ENCODE measurements around the gene NCS1.

Gene NCS1

DNA sequence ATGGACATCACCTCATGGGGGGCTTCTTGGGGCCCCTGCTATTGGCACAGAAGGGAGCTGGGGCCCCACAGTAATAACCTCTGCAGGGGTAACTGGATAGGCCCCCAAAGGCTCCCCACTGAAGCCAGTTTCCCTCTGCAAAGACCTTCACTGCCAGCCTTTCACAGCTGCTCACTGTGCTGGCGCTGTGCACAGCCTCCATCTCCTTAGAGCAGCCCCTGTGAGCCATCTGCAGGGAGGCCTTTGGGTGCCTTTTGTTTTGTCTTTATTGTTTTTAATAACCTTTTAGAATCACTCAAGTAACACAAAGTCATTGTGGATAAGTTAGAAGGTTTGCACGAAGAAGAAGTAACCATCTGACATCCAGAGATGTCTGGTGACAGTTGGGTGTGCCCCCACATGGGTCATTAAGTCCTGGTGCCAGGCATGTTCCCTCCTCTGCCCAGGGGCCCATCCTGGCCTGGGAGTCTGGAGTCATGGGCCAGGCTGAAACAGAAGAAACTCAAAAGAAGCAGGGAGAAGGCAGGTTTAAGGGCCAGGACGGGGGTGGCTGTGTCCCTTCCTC lies 42.7 kb downstream of the NCS1 start:
- DNase-seq (ENCODE audit: low read depth), result no peak

DNA sequence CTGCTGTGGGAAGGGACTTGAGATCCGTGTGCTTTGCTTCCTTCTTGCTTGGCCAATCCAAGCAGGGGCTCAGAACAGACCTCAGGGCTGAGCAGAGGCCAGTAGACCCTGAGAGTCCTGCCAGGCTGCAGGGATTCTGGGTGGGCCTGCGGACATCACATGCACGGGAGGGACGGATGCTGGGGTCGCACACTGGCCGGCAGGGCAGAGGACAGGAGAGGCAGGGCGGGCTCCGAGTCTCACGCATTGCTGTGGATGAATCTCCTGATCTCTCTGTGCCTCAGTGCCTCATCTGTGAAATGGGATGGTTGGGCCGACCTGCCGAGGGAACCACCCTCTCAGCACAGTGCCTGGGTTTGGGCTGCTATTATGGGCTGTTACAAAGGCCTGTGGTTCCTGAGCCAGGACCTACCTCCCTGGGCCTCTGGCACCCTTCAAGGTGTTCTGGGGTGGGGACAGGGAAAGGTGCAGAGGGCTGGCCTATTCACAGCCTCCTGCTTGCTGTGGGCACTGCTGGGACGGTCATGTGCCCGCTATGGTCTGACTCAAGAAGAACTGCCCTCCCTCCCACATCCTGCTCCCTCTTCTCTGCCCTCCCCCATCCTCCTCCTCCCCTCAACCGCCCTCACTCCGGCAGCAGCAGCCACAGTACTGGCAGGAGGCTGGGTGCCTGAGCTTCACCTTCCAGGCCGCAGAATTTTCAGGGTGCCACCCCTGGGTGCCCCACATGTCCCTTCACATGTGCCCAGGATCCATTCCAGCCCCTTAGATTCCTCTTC lies 43.3 kb downstream of the NCS1 start:
- no peak for DNase-seq (ENCODE audit: low read depth)

DNA sequence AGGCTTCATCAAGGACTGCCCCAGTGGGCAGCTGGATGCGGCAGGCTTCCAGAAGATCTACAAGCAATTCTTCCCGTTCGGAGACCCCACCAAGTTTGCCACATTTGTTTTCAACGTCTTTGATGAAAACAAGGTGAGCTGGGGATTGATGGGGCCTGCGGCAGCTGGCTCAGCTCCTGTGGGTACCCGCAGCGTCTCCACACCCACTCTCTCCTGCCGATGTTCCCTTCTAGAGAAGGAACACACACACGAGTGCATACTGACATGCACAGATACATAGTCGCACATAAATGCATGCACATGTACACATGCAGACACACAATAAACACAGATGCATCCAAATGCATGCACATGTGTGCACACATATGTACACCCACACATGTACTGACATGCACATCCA lies 45.6 kb downstream of the NCS1 start:
- DNase-seq (ENCODE audit: low read depth), result no peak

DNA sequence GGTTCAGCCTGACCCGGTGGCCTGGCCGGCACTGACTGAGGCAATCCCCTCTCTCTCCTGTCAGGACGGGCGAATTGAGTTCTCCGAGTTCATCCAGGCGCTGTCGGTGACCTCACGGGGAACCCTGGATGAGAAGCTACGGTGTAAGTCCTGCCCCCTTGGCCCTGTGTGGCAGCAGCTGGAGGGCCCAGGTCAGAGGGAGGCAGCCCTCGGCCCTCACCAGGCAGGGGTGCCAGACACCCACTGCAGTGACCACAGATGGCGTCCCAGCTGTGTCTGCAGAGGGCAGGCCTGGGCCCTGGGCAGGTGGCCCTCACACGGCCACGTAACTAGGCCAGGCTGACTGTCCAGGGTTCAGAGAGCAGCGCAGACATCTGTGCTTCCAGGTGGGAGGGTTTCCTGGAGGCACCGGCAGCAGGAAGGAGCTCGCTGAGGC lies 47.5 kb downstream of the NCS1 start:
- no peak for DNase-seq (ENCODE audit: low read depth)

DNA sequence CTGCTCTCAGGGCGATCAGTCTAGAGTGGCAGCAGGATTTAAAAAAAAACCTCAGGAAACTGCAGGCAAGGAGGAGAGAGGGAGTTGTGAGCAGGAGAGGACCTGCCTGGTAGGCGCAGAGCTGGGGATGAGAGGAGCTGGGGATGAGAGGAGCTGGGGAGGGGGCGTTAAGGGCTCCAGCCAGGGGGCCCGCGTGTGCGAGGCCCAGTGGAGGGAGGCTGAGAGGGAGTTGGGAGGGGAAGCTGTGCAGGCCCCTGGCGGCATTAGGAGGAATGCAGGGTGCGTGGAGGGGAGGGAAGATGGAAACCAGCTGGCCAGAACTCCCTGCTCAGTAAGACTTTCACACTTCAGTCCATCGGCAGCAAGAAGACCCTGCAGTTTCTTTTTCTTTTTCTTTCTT lies 48.1 kb downstream of the NCS1 start:
- no peak for DNase-seq (ENCODE audit: low read depth)

DNA sequence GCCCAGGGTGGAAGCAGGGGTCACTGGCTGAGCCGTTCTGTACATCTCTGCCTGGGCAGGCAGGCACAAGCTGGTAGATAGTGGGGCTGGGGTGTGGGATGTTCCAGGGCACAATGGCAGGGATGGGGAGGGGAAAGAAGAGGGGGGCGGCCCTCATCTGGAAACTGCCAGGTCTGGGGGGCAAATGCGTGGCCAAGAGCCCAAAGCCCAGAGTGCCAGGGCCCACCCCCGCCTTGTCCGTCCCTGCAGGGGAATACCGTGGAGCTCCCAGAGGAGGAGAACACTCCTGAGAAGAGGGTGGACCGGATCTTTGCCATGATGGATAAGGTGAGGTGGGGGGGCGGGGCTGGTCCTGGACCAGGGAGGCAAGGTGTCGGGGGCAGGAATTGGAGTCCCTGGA lies 50.6 kb downstream of the NCS1 start:
- DNase-seq (ENCODE audit: low read depth), result no peak

DNA sequence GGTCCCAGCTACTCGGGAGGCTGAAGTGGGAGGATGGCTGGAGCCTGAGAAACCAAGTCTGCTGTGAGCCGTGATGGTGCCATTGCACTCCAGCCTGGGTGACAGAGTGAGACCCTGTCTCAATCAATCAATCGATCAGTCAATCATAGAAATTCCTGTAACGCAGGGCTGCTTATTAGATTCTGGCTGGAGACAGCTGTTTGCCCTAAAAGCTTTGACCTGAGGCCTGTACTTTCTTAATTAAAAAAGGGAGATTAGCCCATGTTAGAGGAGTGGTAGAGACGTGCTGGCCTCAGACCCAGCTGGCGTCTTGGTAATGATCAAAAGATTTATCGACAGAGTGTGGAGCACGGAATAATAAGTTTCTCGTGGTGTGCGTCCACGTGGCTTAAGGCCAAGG lies 52.9 kb downstream of the NCS1 start:
- no peak for DNase-seq (ENCODE audit: low read depth)

DNA sequence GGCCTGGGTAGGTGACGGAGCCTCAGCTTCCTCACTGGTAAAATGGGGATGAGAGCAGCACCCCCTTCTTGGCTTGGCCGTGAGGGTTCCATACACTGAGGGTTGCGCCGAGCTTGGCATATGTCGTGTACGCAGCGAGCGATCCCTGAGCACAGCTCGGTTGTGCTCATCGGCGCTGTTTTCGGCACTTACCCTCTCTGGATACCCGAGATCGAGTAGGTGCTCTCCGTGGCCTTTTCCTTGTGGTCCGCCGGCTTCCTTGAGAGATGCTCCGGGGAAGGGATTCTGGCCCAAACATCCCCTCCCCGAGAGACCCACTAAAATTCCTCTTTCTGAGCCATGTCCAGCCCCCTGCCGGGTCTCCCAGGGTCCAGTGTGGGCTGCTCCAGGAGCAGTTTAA lies 53.4 kb downstream of the NCS1 start:
- DNase-seq (ENCODE audit: low read depth), result no peak

DNA sequence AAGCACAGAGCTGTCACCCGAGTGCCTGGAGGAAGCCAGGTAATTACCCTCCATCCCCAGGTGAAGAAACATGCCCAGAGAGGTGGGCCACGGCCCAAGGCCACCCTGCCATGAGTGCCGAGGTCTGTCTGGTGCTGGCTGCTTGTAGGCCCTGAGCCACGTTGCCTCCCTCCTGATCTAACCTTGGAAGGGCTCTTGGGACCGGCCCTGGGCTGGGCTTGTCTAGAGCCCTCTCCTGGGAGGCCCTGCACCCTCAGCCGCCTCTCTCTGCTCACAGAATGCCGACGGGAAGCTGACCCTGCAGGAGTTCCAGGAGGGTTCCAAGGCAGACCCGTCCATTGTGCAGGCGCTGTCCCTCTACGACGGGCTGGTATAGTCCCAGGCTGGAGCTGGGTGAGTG lies 53.9 kb downstream of the NCS1 start:
- no peak for DNase-seq (ENCODE audit: low read depth)

DNA sequence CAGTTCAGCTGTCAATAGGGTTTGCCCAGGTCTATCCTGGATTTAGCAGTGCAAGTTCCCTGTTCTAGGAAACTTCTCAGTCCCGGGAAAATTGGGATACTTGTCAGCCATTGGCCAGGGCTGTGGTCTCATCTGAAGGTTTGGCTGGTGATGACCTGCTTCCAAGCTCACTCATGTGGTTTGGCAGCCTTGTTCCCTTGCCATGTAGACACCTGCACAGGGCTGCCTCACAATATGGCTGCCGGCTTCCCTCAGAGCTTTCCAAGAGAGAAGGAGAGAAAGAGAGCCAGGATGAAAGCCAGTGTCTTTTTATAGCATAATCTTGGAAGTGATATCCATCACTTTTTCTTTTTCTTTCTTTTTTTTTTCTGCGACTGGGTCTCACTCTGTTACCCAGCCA lies 55.6 kb downstream of the NCS1 start:
- DNase-seq (ENCODE audit: low read depth), result no peak

DNA sequence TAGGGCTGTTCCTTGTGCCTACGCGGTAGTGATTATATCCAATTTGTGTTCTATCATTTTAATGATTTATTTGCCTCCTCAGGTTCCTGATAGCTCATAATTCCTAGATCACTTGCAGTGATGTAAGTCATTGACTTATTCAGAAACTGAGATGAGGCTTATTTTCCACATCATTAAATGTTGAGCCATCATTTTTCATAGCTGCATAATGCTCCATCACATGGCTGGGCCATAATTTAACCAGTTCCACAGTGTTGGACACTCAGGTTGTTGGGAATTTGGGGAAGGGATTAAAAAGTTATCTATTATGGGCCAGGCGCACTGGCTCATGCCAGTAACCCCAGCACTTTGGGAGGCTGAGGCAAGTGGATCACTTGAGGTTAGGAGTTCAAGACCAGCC lies 57.6 kb downstream of the NCS1 start:
- no peak for DNase-seq (ENCODE audit: low read depth)

DNA sequence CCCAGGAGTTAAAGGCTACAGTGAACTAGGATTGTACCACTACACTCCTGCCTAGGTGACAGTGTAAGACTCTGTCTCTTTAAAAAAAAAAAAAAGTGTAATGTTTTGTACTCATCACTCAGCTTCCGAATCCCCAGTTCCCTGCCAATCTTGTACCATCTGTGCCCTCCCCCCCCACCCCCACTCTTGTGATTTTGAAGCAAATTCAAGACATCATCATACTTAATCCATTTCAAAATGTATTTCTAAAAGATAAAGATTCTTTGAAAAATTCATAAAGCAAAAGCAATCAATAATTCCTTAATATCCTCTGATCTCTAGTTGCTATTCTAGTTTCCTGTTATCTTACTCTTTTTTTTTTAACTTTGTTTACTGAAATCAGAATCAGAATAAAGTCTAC lies 58.4 kb downstream of the NCS1 start:
- no peak for DNase-seq (ENCODE audit: low read depth)

DNA sequence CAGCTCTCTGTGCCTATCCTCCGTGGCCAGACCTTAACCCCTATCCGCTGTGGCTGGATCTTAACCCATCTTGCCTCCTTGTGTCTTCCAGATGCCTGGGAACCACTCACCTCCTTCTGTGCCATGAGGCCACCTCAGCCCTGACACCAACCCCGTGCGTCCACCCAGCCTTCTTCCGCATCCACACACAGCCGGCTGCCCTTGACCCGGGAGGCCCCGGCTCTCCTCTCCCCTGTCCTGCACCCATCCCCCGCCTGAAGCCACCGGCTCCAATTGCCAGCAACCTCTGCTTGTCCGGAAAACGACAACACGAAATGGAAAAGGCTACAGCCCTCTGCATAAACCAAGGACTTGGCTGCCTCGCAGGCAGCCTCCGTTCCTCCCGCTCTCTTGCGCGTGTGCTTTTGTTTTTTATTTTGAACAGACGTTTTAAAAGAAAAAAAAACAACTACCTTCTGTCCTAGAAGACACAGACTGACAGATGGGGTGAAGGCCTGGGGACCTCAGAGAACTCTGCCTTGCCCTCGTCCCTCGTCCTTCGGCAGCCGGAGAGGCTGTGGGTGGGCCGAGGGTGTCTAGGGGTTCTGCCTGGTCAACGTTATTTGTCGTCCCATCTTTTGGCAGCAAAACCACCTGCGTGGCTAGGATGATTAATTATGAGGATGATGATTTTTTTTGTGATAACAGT lies 60.8 kb downstream of the NCS1 start:
- no peak for DNase-seq (ENCODE audit: low read depth)

DNA sequence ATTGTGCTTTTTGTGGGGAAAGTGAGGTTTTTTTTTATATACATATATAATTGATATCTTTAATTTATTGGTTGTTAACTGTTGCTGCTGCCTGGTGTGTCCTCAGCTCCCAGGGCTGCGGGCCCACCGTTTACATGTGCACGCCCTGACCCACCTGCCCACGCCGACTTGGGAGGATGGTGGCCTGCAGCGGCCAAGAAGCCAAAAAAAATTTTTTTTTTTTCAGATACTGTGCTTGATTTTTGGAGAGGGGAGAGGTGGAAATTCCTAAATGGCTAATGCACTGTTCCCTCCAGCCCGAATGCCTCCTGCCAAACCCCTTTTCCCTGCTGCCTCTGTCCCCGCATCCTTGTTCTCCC lies 61.4 kb downstream of the NCS1 start:
- DNase-seq (ENCODE audit: low read depth), result no peak

DNA sequence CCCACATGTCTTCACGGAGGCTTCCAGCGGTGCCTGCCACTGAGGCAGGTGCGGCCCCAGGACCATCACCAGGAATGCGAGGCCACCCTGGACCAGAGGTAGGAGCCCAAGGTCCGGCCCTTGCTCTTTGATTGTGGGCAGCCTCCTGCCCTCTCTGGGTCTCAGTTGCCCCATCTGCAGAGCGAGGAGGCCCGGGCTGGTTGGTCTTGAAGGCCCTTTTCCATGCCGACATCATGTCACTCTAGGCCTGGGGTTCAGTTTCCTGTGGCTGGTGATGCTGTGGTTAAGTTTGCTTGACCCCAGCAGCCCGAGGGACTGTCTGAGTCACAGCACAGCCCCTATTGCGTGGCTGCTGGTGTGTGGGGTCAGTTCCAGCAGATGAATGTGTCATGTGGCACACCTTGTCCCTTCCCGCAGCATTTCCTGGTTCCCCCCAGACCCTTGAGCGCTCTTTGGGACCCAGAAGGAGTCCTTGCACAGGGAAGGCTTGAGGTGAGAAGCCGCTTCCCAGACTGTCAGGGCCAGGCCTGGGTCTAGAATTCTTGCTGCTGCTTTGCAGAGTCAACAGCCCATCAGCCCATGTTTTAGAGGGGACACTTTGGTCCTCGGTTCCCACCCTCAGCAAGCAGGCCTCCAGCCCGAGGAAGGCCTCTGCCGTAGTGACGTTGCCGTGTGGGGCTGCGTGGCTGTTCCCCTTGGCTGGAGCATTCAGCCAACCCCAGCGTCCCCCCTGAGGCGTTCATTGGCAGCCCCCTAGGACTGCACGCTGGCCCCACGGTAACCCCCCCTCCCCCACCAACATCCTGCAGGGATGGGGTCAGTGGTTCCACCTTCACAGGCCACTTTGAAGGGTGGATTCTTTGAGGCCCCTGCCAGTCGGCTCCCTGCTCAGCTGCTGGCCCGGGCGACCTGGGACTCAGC lies 62.4 kb downstream of the NCS1 start:
- DNase-seq (ENCODE audit: low read depth), result no peak

DNA sequence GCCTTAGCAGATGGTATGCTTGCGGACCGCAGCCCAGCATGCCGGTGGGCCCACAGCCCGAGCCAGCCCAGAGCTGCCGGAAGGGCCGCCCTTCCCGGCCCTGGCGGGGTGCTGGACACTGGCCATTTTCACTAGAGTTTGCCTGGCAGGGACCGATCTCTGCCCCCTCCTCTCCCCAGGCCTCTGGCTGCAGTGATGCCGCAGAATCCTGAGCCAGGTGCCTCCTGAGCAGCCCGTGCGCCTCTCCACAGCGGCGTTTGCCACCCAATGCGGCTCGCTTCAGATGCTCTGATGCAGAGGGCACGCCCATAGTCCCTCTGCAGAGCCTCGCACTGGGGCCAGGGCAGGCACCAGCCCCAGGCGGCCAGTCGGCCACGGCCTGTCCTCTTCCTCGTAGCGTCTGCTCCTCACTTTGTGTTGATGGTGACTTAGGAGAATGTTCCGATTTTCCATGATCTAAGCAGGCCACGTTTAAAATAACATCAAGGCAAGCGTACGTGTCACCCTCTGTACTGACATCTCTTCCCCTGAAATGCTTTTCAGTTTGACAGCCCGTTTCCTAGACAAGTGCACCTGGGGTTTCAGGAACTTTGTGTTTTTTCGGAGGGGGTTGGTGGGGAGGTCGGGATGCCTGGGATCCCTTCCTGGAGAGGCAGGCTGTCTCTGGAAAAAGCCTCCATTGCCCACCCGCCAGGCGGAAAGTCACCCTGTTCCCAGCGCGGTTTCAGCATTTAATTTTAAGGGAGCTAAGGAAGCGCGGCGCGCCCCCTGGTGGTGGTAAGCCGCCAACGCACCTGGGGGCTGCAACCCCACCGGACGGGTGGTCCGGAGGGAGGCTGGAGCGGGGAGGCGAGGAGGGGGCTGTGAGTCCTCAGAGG lies 63.6 kb downstream of the NCS1 start:
- peak; percentile 52 for DNase-seq (ENCODE audit: low read depth)

DNA sequence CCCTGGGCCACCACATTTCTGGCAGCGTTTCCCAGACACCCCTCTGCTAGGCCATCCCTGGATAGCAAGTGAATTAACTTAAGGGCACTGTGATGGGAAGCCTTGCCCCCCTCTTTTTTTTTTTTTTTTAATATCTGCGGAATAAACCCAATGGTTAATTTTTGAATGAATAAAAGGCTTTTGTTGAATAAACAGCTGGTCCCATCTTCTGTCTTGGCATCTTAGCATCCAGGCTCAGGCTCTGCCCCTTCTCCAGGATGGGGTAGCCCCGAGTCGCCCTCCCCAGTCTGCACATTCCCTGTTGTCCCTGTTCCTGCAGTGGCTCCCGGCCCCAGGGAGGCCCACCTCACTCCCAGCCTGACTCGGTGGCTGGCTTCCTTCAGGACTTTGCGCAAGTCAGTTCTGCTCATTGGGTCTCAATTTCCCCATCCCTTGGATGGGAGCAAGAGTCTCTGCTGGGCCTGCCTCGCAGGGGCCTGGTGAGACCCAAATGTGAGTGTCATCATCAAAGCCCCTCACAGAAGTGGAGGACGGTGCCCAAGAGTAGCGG lies 64.3 kb downstream of the NCS1 start:
- no peak for DNase-seq (ENCODE audit: low read depth)

DNA sequence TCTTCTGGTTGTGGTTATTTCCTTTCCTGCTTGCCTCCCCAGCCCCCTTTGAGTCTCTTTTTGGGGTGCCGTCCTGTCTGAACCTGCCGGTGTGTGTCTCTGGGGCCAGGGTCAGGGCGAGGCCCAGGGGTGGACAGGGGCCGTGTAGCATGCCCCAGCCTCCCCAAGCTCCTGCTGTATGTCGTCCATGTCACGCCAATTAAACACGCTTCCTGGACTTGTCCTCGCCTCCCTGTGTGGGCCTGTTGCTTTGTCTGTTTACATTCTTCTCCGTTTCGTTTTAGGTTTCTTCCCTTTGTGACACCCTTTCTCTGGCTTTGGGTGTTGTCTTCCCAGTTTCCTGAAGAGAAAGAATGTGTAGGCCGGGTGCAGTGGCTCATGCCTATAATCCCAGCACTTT lies 64.9 kb downstream of the NCS1 start:
- no peak for DNase-seq (ENCODE audit: low read depth)

DNA sequence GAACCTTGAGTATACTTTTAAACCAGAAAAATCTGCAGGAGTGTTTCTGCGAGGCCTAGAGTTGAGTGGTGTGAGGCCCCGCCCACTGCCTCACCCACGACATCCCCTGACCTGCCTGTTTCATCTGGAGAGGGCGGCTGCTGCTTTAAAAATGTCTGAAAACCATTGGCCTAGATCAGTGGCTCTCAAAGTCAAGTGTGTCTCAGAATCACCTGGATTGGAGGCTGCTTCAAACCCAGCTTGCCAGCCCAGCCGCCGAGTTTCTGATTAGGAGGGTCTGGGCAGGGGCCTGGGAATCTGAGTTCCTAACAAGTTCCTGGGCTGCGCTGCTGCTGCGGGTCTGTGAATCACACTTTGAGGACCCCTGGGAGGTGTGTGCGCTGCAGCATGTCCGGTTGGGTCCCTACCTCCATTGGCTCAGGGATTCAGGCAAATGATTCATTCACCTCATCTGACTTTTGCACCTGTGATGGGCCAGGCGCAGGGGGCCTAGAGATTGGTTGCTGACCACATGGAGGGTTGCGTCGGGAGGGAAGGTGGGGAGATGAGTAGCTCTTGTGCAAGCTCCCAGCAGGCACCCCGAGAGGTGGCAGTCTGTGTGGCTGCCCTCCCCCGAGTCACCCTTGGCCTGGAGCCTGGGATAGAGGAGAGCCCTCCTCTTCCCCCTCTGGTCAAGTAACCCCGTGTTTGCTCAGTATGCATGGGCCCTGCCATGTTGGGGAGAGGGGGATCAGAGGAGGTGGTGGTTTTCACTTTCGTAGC lies 65.7 kb downstream of the NCS1 start:
- no peak for DNase-seq (ENCODE audit: low read depth)

DNA sequence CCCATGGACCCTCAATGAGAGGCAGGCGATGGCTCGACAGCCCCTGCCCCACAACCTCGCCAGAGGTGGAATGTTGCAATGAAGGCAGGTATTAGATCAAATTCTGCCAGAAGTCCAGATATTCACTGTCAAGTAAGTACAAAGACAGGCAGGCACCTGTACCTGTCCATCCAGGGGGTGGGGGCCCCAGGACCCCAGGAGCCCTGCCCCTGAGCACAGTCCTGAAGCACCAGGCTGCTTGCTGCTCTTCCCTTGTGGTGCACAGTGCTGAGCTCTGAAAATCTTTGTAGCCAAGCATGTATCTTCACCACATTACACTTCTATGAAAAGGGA lies 67.1 kb downstream of the NCS1 start:
- no peak for DNase-seq (ENCODE audit: low read depth)

Measured in activated T-helper 1 cell treated with Interleukin-2 at 50 U/mL for 16 hours (primary cell).